Liver (tissue), 5 donors: ENCODE results near the gene TWIST1. TPM values are rescaled to one million over a fixed set of nuclear protein-coding genes. Genes with fewer than 3 reads are reported as not detected.

Experiments
- EGR1 ChIP-seq, 2 donors: IDR thresholded peaks; 2 replicates each; pipeline ENCODE4 v1.6.1; 2016 to 2018; ENCODE audit warnings: antibody characterized with exemption in 2 of 2, low read depth in 2 of 2
- REST ChIP-seq: IDR thresholded peaks from 2 replicates; pipeline ENCODE4 v1.6.1; 2016; ENCODE audit warnings: antibody characterized with exemption, mild to moderate bottlenecking
- YY1 ChIP-seq: IDR thresholded peaks from 2 replicates; pipeline ENCODE4 v1.6.1; 2016; ENCODE audit warnings: antibody characterized with exemption, mild to moderate bottlenecking
- ZBTB33 ChIP-seq: IDR thresholded peaks from 2 replicates; pipeline ENCODE4 v1.6.1; 2016; ENCODE audit warnings: antibody characterized with exemption
- polyA plus RNA-seq, 2 donors: library from polyadenylated mRNA; stranded (reverse) in 1 of 2; unstranded in 1 of 2; fragments of 200-250 nt in 1 of 2; fragments of >200 nt in 1 of 2; fragmentation: Nextera tagmentation in 1 of 2; extraction: Ambion mirVana in 1 of 2; gene quantifications; one replicate each; pipeline versions ENCODE4 v1.2.1 to v1.2.3, GENCODE V29; 2013 to 2015
- total RNA-seq, 2 donors: library from RNA; depleted of rRNA; stranded (reverse); fragments of >200 nt; gene quantifications; one replicate each; pipeline ENCODE4 v1.2.3, GENCODE V29; 2014
- donor health status: healthy.
- donor health status: healthy.
- donor health status: healthy.

Gene TWIST1
- total and polyA plus RNA-seq, 4 donors: 0.15 to 0.19 (median 0.17) TPM; not detected in 1

GRCh38 chr7:19066170-19066569 lies 51.3 kb downstream of the TWIST1 start (continued):
- TF ChIP-seq ZBTB33 (no peak), YY1 (no peak), REST (no peak), EGR1 (IDR thresholded peaks at IDR 0.05; ENCODE audit: low read depth in 2 of 2) (no peak)

Other genes starting within 250 kb of the TWIST1 start
- not detected for gene FERD3L, start 27.8 kb upstream of the TWIST1 start, total RNA-seq
- gene FERD3L, start 27.8 kb upstream of the TWIST1 start, polyA plus RNA-seq: not detected